HepG2 (cell line): Measurements from ENCODE around the gene OR8D1. TPM values are rescaled to one million over a fixed set of nuclear protein-coding genes. Genes with fewer than 3 reads are reported as not detected.

ENCODE experiments used
- ATAC-seq: fragments of 200-7000 bp; cut with Tn5 transposase; 3 replicates; pipeline ENCODE4 v1.9.1; 2020; ENCODE audit warnings: mild to moderate bottlenecking, moderate library complexity
- BruUV-seq: library from RNA; stranded (reverse); fragments of 400-500 nt; replicated peaks from 2 replicates; lab custom pipeline; 2021; lab: Mats Ljungman, UMichigan
- CTCF ChIA-PET: fragments of 300-600 bp; formaldehyde crosslinking; extraction: SDS; loops from one replicate; lab custom pipeline; 2021; ENCODE audit warnings: low total read pairs, inconsistent platforms, low intra/inter-chr PET ratio; lab: Yijun Ruan, JAX
- POLR2A ChIA-PET: fragments of 350-600 bp; sonication (Branson Sonifier 250); formaldehyde crosslinking; loops from one replicate; lab custom pipeline; 2020; ENCODE audit warnings: antibody characterized with exemption, inconsistent platforms; lab: Yijun Ruan, JAX
- DNase-seq: peaks from one replicate; pipeline ENCODE4 v3.0.0-alpha.2; 2015; ENCODE audit warnings: low spot score
- FAIRE-seq: peaks from 3 replicates; lab custom pipeline; 2011; peaks lifted over from hg19 to GRCh38; lab: Jason Lieb, UNC
- H2AFZ ChIP-seq: one replicate; pipeline ENCODE4 v1.6.1; 2011; ENCODE audit warnings: low read length, inconsistent platforms
- H3K27ac ChIP-seq: fragments of 300-600 bp; 3 replicates; pipeline ENCODE4 v1.8.0; 2011; ENCODE audit warnings: mixed run types, mild to moderate bottlenecking, mixed read lengths, low read length, inconsistent platforms; ENCODE audit not compliant: insufficient read depth; ENCODE audit errors: extremely low read length
- H3K27me3 ChIP-seq, 2 experiments: fragments of 200-600 bp in 1 of 2; 2 replicates in 1 of 2; 3 replicates in 1 of 2; pipeline versions ENCODE4 v1.6.0 to v1.8.0; 2011; ENCODE audit warnings: low read length in 2 of 2, mild to moderate bottlenecking in 2 of 2, moderate library complexity in 2 of 2, inconsistent platforms in 1 of 2; ENCODE audit not compliant: insufficient read depth in 2 of 2, control insufficient read depth in 1 of 2
- H3K36me3 ChIP-seq, 2 experiments: fragments of 200-600 bp in 1 of 2; replicated peaks in 1 of 2; 2 replicates in 1 of 2; 3 replicates in 1 of 2; pipeline versions ENCODE4 v1.5.1 to v1.8.0; 2011; ENCODE audit warnings: low read length in 2 of 2, inconsistent platforms in 1 of 2; ENCODE audit not compliant: insufficient read depth in 2 of 2, control insufficient read depth in 1 of 2
- H3K4me1 ChIP-seq: 2 replicates; pipeline ENCODE4 v1.5.1; 2012; ENCODE audit warnings: low read length, inconsistent platforms; ENCODE audit not compliant: insufficient read depth
- H3K4me2 ChIP-seq: 2 replicates; pipeline ENCODE4 v1.6.0; 2011; ENCODE audit warnings: low read depth, low read length, inconsistent platforms
- H3K4me3 ChIP-seq, 3 experiments: fragments of 200-600 bp in 1 of 3; sonication (generic), shearing (Covaris generic) in 1 of 3; replicated peaks in 1 of 3; 2 replicates each; pipeline ENCODE4 v1.5.1; 2011 to 2016; ENCODE audit warnings: low read length in 3 of 3, inconsistent platforms in 2 of 3, low read depth in 2 of 3, mild to moderate bottlenecking in 2 of 3, control low read depth in 1 of 3, mixed read lengths in 1 of 3; ENCODE audit not compliant: insufficient read depth in 1 of 3
- H3K79me2 ChIP-seq: one replicate; pipeline ENCODE4 v1.6.1; 2011; ENCODE audit warnings: low read length, inconsistent platforms; ENCODE audit not compliant: insufficient read depth
- H3K9ac ChIP-seq: 2 replicates; pipeline ENCODE4 v1.6.0; 2011; ENCODE audit warnings: mild to moderate bottlenecking, low read depth, low read length, inconsistent platforms; ENCODE audit not compliant: insufficient read depth
- H3K9me3 ChIP-seq: 2 replicates; pipeline ENCODE4 v1.5.1; 2012; ENCODE audit warnings: mild to moderate bottlenecking, low read length
- H4K20me1 ChIP-seq: 2 replicates; pipeline ENCODE4 v1.6.0; 2011; ENCODE audit warnings: inconsistent platforms, mild to moderate bottlenecking, low read length, moderate library complexity; ENCODE audit not compliant: insufficient read depth
- GRHL1 ChIP-seq: sonication (generic); formaldehyde crosslinking; conservative IDR thresholded peaks from 2 replicates; pipeline ENCODE4 v1.8.0; 2022; ENCODE audit warnings: missing genetic modification reagents
- HES4 ChIP-seq: sonication (generic); formaldehyde crosslinking; IDR thresholded peaks from 2 replicates; pipeline ENCODE4 v1.9.0; 2021; ENCODE audit warnings: mild to moderate bottlenecking, missing genetic modification reagents, borderline replicate concordance
- KDM1A ChIP-seq: IDR thresholded peaks from 2 replicates; pipeline ENCODE4 v1.6.1; 2016; ENCODE audit warnings: missing compliant biosample characterization
- NPAS2 ChIP-seq: sonication (generic); formaldehyde crosslinking; IDR thresholded peaks from 2 replicates; pipeline ENCODE4 v1.8.0; 2022; ENCODE audit warnings: mild to moderate bottlenecking, missing genetic modification reagents, borderline replicate concordance
- SYNCRIP ChIP-seq: fragments of 200-400 bp; formaldehyde crosslinking; IDR thresholded peaks from 2 replicates; pipeline ENCODE4 v1.6.1; 2018; ENCODE audit warnings: mild to moderate bottlenecking, low read depth, low read length; ENCODE audit not compliant: insufficient read depth
- THAP9 ChIP-seq: sonication (generic); formaldehyde crosslinking; IDR thresholded peaks from 2 replicates; pipeline ENCODE4; 2020; ENCODE audit warnings: missing genetic modification reagents, mild to moderate bottlenecking, borderline replicate concordance
- YEATS4 ChIP-seq: sonication (generic); formaldehyde crosslinking; IDR thresholded peaks from 2 replicates; pipeline ENCODE4 v1.4.0; 2020; ENCODE audit warnings: missing genetic modification reagents, borderline replicate concordance
- ZNF614 ChIP-seq: IDR thresholded peaks from 2 replicates; pipeline ENCODE4 v1.6.1; 2018; ENCODE audit warnings: missing biosample characterization, missing genetic modification reagents, inconsistent platforms, borderline replicate concordance
- ZNF772 ChIP-seq: sonication (generic); formaldehyde crosslinking; IDR thresholded peaks from 2 replicates; pipeline ENCODE4 v1.5.0; 2020; ENCODE audit warnings: mild to moderate bottlenecking, missing genetic modification reagents
- WGBS: methylation state at CpG from one replicate; pipeline ENCODE4 v1.1.6; 2017; ENCODE audit warnings: low lambda C conversion rate; 5-methylcytosine and 5-hydroxymethylcytosine counted together
- in situ Hi-C: cut with HindIII; loops from 2 replicates; pipeline ENCODE4 v1.10.0; 2017; ENCODE audit warnings: low pct_unique_long_range_greater_than_20kb; ENCODE audit not compliant: extremely low pct_ligation_motif_present
- intact Hi-C: fragments of 100-400 bp; cut with micrococcal nuclease; formaldehyde crosslinking; loops from one replicate; pipeline ENCODE4 v1.10.0; 2022; ENCODE audit not compliant: unreplicated experiment
- polyA plus RNA-seq, 8 experiments: library from polyadenylated mRNA; depleted of rRNA in 3 of 8; stranded (reverse) in 7 of 8; unstranded in 1 of 8; fragments of >200 nt; fragmentation: Illumina TruSeq in 4 of 8; extraction: Trizol in 4 of 8; gene quantifications; 2 replicates each; pipeline versions ENCODE4 v1.2.1 to v1.2.3, GENCODE V29; 2011 to 2016; ENCODE audit warnings: low read depth in 4 of 8, missing spikeins in 1 of 8, mixed read lengths in 1 of 8; ENCODE audit not compliant: insufficient read depth in 1 of 8
- total RNA-seq, 5 experiments: library from RNA; depleted of rRNA; stranded (reverse); fragments of >200 nt; fragmentation: Illumina TruSeq; extraction: Trizol; gene quantifications; 2 replicates each; pipeline ENCODE4 v1.2.3, GENCODE V29; 2016; ENCODE audit warnings: low read depth in 1 of 5

The OR8D1 gene
- total and polyA plus RNA-seq, 2 of the 13 experiments (the other 11 are each of a cell fraction or from before 2014, with no cell fraction given): not detected

GRCh38 chr11:124344346-124344745, 30.6 kb upstream of the OR8D1 start:
- Histone ChIP-seq H3K36me3 (no peaks in the 10 kb centered on the region), H3K27ac (no peak overlapping the region), H3K79me2 (no peaks in the 10 kb centered on the region), H3K4me2 (no peak overlapping the region), H3K4me3 (no peak overlapping the region), H3K27me3 (no peaks in the 10 kb centered on the region), H4K20me1 (no peaks in the 10 kb centered on the region), H2AFZ (no peak overlapping the region), H3K9ac (no peak overlapping the region), H3K9me3 (no peaks in the 10 kb centered on the region), H3K4me1 (peaks cover 23% of the 10 kb centered on the region)
- intact Hi-C loops: no loop called here
- BruUV-seq: no TSS peak
- POLR2A ChIA-PET: no interaction called here
- no peak for TF ChIP-seq KDM1A (CRISPR knock-in tag)
- TF ChIP-seq GRHL1: no peak
- TF ChIP-seq ZNF772 (CRISPR knock-in tag): no peak
- TF ChIP-seq SYNCRIP: no peak
- TF ChIP-seq HES4: no peak
- TF ChIP-seq THAP9 (CRISPR knock-in tag): no peak
- no peak for TF ChIP-seq YEATS4 (CRISPR knock-in tag)
- TF ChIP-seq ZNF614 (CRISPR knock-in tag): no peak
- no peak for TF ChIP-seq NPAS2 (CRISPR knock-in tag)
- under 1% methylated on average over 5 of the region's 5 CpGs for WGBS
- DNase-seq: no peak
- no peak for FAIRE-seq
- in situ Hi-C loops: no loop called here
- CTCF ChIA-PET: no interaction called here
- ATAC-seq: no peak
